ENCODE results near the gene AK3. TPM values are rescaled to one million over a fixed set of nuclear protein-coding genes. Genes with fewer than 3 reads are reported as not detected.

The AK3 gene
- total RNA-seq, 1 donor from 2014 or later = 45.1 TPM

- DNase-seq (ENCODE audit: low read depth) (no peak), FAIRE-seq (no peak)
- no peaks in the 10 kb centered on the region for H3K27me3 Mint-ChIP-seq (ENCODE audit: low read depth, unreplicated experiment)
- Histone ChIP-seq H3K27ac (ENCODE audit: low read depth, low read length) (peak overlapping the region; percentile 53), H3K27me3 (ENCODE audit: insufficient read depth, low read length) (no peaks in the 10 kb centered on the region), H3K36me3 (ENCODE audit: insufficient read depth, low read length) (no peaks in the 10 kb centered on the region), H3K9ac (ENCODE audit: low read length) (peak overlapping the region; percentile 86), H3K4me2 (ENCODE audit: low read length) (peak overlapping the region; percentile 94), H3K4me3 (ENCODE audit: insufficient read depth, low read depth, low read length) (peak overlapping the region; percentile 77), H3K79me2 (ENCODE audit: insufficient read depth, low read length) (peaks cover 47% of the 10 kb centered on the region), H3K9me3 (ENCODE audit: insufficient read depth, low read depth, low read length) (no peaks in the 10 kb centered on the region), H2AFZ (ENCODE audit: low read depth, low read length) (peak overlapping the region; percentile 89), H4K20me1 (ENCODE audit: insufficient read depth, low read length) (peaks cover 9% of the 10 kb centered on the region), H3K4me1 (ENCODE audit: insufficient read depth, low read length) (no peaks in the 10 kb centered on the region)
- H3K4me1 Mint-ChIP-seq (ENCODE audit: low read depth, unreplicated experiment) = peaks cover 18% of the 10 kb centered on the region
- no peak for TF ChIP-seq EZH2 (IDR thresholded peaks at IDR 0.05; ENCODE audit: insufficient read depth, low read length)
- TF ChIP-seq, protein P1, sequence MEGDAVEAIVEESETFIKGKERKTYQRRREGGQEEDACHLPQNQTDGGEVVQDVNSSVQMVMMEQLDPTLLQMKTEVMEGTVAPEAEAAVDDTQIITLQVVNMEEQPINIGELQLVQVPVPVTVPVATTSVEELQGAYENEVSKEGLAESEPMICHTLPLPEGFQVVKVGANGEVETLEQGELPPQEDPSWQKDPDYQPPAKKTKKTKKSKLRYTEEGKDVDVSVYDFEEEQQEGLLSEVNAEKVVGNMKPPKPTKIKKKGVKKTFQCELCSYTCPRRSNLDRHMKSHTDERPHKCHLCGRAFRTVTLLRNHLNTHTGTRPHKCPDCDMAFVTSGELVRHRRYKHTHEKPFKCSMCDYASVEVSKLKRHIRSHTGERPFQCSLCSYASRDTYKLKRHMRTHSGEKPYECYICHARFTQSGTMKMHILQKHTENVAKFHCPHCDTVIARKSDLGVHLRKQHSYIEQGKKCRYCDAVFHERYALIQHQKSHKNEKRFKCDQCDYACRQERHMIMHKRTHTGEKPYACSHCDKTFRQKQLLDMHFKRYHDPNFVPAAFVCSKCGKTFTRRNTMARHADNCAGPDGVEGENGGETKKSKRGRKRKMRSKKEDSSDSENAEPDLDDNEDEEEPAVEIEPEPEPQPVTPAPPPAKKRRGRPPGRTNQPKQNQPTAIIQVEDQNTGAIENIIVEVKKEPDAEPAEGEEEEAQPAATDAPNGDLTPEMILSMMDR (IDR thresholded peaks at IDR 0.05; ENCODE audit: insufficient read depth, low read depth, low read length) = no peak
- H3K4me3 Mint-ChIP-seq (ENCODE audit: unreplicated experiment) = peak overlapping the region; percentile 87
- H3K9me3 Mint-ChIP-seq (ENCODE audit: unreplicated experiment) = peaks cover 2% of the 10 kb centered on the region
- peaks cover 3% of the 10 kb centered on the region for H3K36me3 Mint-ChIP-seq (ENCODE audit: low read depth, unreplicated experiment)
- peak overlapping the region; percentile 90 for H3K27ac Mint-ChIP-seq (ENCODE audit: unreplicated experiment)
Observed at GRCh38 chr9:4739587-4740387, 1.2 kb downstream of the AK3 start.

DNA sequence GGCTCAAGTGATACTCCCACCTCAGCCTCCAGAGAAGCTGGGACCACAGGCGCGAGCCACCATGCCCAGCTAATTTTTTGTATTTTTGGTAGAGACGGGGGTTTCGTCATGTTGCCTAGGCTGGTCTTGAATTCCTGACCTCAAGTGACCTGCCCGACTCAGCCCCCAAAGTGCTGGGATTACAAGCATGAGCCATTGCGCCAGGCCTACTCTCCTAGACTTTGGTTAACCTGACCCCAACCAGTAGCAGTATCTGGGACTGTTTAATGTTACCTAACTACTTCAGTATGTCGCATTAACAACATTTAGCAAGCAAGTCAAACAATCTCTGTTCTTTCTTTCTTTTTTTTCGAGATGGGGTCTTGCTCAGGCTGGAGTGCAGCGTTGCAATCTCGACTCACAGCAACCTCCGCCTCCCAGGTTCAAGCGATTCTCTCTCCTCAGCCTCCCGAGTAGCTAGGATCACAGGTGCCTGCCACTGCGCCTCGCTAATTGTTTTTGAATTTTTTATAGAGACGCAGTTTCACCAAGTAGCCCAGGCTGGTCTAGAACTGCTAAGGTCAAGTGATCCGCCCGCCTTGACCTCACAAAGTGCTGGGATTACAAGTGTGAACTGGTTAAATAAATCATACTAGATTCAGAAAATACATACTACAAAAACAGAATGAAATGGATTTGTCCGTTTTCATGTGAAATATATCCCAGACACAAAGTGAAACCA, 2.0 kb downstream of the AK3 start:
- peak overlapping the region; percentile 77 for H3K4me3 ChIP-seq (ENCODE audit: insufficient read depth, low read depth, low read length)
- DNase-seq (ENCODE audit: low read depth) (no peak), FAIRE-seq (no peak)
- peaks cover 55% of the 10 kb centered on the region for H3K79me2 ChIP-seq (ENCODE audit: insufficient read depth, low read length)
- no peaks in the 10 kb centered on the region for H3K9me3 ChIP-seq (ENCODE audit: insufficient read depth, low read depth, low read length)
- H3K27me3 ChIP-seq (ENCODE audit: insufficient read depth, low read length) = no peaks in the 10 kb centered on the region
- Mint-ChIP-seq H3K9me3 (ENCODE audit: unreplicated experiment) (peaks cover 2% of the 10 kb centered on the region), H3K36me3 (ENCODE audit: low read depth, unreplicated experiment) (peaks cover 6% of the 10 kb centered on the region), H3K4me3 (ENCODE audit: unreplicated experiment) (peak overlapping the region; percentile 87), H3K27ac (ENCODE audit: unreplicated experiment) (no peak overlapping the region), H3K4me1 (ENCODE audit: low read depth, unreplicated experiment) (peaks cover 18% of the 10 kb centered on the region), H3K27me3 (ENCODE audit: low read depth, unreplicated experiment) (no peaks in the 10 kb centered on the region)
- H4K20me1 ChIP-seq (ENCODE audit: insufficient read depth, low read length) = peaks cover 14% of the 10 kb centered on the region
- H3K36me3 ChIP-seq (ENCODE audit: insufficient read depth, low read length) = no peaks in the 10 kb centered on the region
- no peak overlapping the region for H3K27ac ChIP-seq (ENCODE audit: low read depth, low read length)
- no peaks in the 10 kb centered on the region for H3K4me1 ChIP-seq (ENCODE audit: insufficient read depth, low read length)
- TF ChIP-seq, protein P1 (IDR thresholded peaks at IDR 0.05; ENCODE audit: insufficient read depth, low read depth, low read length) = no peak
- no peak for TF ChIP-seq EZH2 (IDR thresholded peaks at IDR 0.05; ENCODE audit: insufficient read depth, low read length)
- peak overlapping the region; percentile 86 for H3K9ac ChIP-seq (ENCODE audit: low read length)
- peak overlapping the region; percentile 94 for H3K4me2 ChIP-seq (ENCODE audit: low read length)
- H2AFZ ChIP-seq (ENCODE audit: low read depth, low read length) = no peak overlapping the region

Measured in astrocyte (in vitro differentiated cells and primary cell).